Measurements from ENCODE around the gene TBC1D16. TPM values are rescaled to one million over a fixed set of nuclear protein-coding genes. Genes with fewer than 3 reads are reported as not detected.

TBC1D16 gene
- total and polyA plus RNA-seq, 2 donors (not counting 1 experiment from before 2014, with no cell fraction given): 0.82 to 2.7 TPM

GRCh38 chr17:79942591-79943346 is 92.9 kb downstream of the TBC1D16 start:
- Mint-ChIP-seq H3K4me1 (peaks cover 47% of the 10 kb centered on the region), H3K27ac (peak overlapping the region; percentile 91), H3K9me3 (ENCODE audit: insufficient read depth) (no peaks in the 10 kb centered on the region), H3K27me3 (no peaks in the 10 kb centered on the region), H3K4me3 (peak overlapping the region; percentile 69)
- Histone ChIP-seq H4K20me1 (ENCODE audit: control insufficient read depth, insufficient read depth, low read length, poor library complexity, severe bottlenecking) (no peaks in the 10 kb centered on the region), H2AFZ (ENCODE audit: insufficient read depth, low read depth, low read length, poor library complexity, severe bottlenecking) (peak overlapping the region; percentile 45), H3K9ac (ENCODE audit: low read length) (no peak overlapping the region), H3K36me3 (replicated peaks in 1 of 2; ENCODE audit: control extremely low read depth in 1 of 2, control insufficient read depth in 1 of 2, extremely low read depth in 1 of 2, insufficient read depth in 2 of 2, low read length in 1 of 2) (no peaks in the 10 kb centered on the region), H3K4me1 (ENCODE audit: control insufficient read depth in 2 of 2, insufficient read depth in 2 of 2, low read length in 2 of 2) (peaks cover 24 to 53% of the 10 kb centered on the region in 2 donors), H3K27me3 (replicated peaks in 1 of 4; ENCODE audit: control extremely low read depth in 1 of 4, control insufficient read depth in 3 of 4, insufficient read depth in 4 of 4, low read length in 3 of 4) (peaks cover 0 to 4% (median 0%) of the 10 kb centered on the region in 4 experiments), H3K79me2 (ENCODE audit: control insufficient read depth, insufficient read depth, low read length) (no peaks in the 10 kb centered on the region), H3K9me3 (ENCODE audit: control extremely low read depth in 1 of 3, control insufficient read depth in 2 of 3, insufficient read depth in 1 of 3, low read length in 2 of 3) (peaks cover 0 to 10% (median 0%) of the 10 kb centered on the region in 3 donors), H3K27ac (ENCODE audit: low read length in 2 of 2) (peak overlapping the region; percentile 68 to 74), H3K4me2 (replicated peaks; ENCODE audit: low read depth, low read length, poor library complexity, severe bottlenecking) (peak overlapping the region; percentile 66), H3K4me3 (ENCODE audit: control extremely low read depth in 1 of 5, extremely low read depth in 1 of 5, insufficient read depth in 1 of 5, low read depth in 2 of 5, low read length in 4 of 5) (peak overlapping the region in 4 of 5 experiments; percentile 4 to 33 (median 20))
- ChIA-PET POLR2A (interaction anchor here (0.7 to 1.4 kb wide), 2 partner anchors 51 to 1182 kb away, joined by 4 to 6 read pairs; no protein-coding TSS in a partner anchor), CTCF (interaction anchor here (1.2 kb wide), 1 partner anchor 28 kb away, joined by 5 read pairs; no protein-coding TSS in a partner anchor)
- ATAC-seq (ENCODE audit: low read depth): peak; percentile 79
- TF ChIP-seq EZH2 (IDR thresholded peaks at IDR 0.05; ENCODE audit: borderline replicate concordance, insufficient read depth, low read depth, low read length, poor library complexity, severe bottlenecking) (no peak), CTCF (IDR thresholded peaks at IDR 0.05) (no peak)
- peak; percentile 77 for DNase-seq
- 8% methylated on average over 29 of the region's 35 CpGs for WGBS (ENCODE audit: insufficient coverage)
- intact Hi-C loops (cut with micrococcal nuclease): no loop called here

- Mint-ChIP-seq H3K9me3 (ENCODE audit: insufficient read depth) (no peaks in the 10 kb centered on the region), H3K4me1 (peaks cover 53% of the 10 kb centered on the region), H3K4me3 (no peak overlapping the region), H3K27ac (no peak overlapping the region), H3K27me3 (no peaks in the 10 kb centered on the region)
- Histone ChIP-seq H3K4me2 (replicated peaks; ENCODE audit: low read depth, low read length, poor library complexity, severe bottlenecking) (peak overlapping the region; percentile 66), H3K79me2 (ENCODE audit: control insufficient read depth, insufficient read depth, low read length) (no peaks in the 10 kb centered on the region), H3K9me3 (ENCODE audit: control extremely low read depth in 1 of 3, control insufficient read depth in 2 of 3, insufficient read depth in 1 of 3, low read length in 2 of 3) (peaks cover 0 to 12% (median 0%) of the 10 kb centered on the region in 3 donors), H2AFZ (ENCODE audit: insufficient read depth, low read depth, low read length, poor library complexity, severe bottlenecking) (no peak overlapping the region), H3K9ac (ENCODE audit: low read length) (no peak overlapping the region), H3K27ac (ENCODE audit: low read length in 2 of 2) (peak overlapping the region; percentile 68 to 74), H3K36me3 (replicated peaks in 1 of 2; ENCODE audit: control extremely low read depth in 1 of 2, control insufficient read depth in 1 of 2, extremely low read depth in 1 of 2, insufficient read depth in 2 of 2, low read length in 1 of 2) (no peaks in the 10 kb centered on the region), H4K20me1 (ENCODE audit: control insufficient read depth, insufficient read depth, low read length, poor library complexity, severe bottlenecking) (no peaks in the 10 kb centered on the region), H3K4me1 (ENCODE audit: control insufficient read depth in 2 of 2, insufficient read depth in 2 of 2, low read length in 2 of 2) (peaks cover 32 to 56% of the 10 kb centered on the region in 2 donors), H3K4me3 (ENCODE audit: control extremely low read depth in 1 of 5, extremely low read depth in 1 of 5, insufficient read depth in 1 of 5, low read depth in 2 of 5, low read length in 4 of 5) (no peak overlapping the region), H3K27me3 (replicated peaks in 1 of 4; ENCODE audit: control extremely low read depth in 1 of 4, control insufficient read depth in 3 of 4, insufficient read depth in 4 of 4, low read length in 3 of 4) (peaks cover 0 to 6% (median 0%) of the 10 kb centered on the region in 4 experiments)
- ChIA-PET POLR2A (interaction anchor here (0.7 to 1.4 kb wide), 2 partner anchors 52 to 1182 kb away, joined by 4 to 6 read pairs; no protein-coding TSS in a partner anchor), CTCF (interaction anchor here (1.2 kb wide), 1 partner anchor 29 kb away, joined by 5 read pairs; no protein-coding TSS in a partner anchor)
- TF ChIP-seq CTCF (IDR thresholded peaks at IDR 0.05) (no peak), EZH2 (IDR thresholded peaks at IDR 0.05; ENCODE audit: borderline replicate concordance, insufficient read depth, low read depth, low read length, poor library complexity, severe bottlenecking) (no peak)
- ATAC-seq (ENCODE audit: low read depth) (no peak), DNase-seq (no peak)
- 93% methylated on average over 22 of the region's 22 CpGs for WGBS (ENCODE audit: insufficient coverage)
- intact Hi-C loops (cut with micrococcal nuclease): no loop called here
These were observed 93.7 kb downstream of the TBC1D16 start for GRCh38 chr17:79942011-79942405.

Measured in B cell (primary cell).